CD4-positive, alpha-beta T cell treated with Interleukin-6 at 100 ng/mL for 8 hours (primary cell): ENCODE data around the gene FUNDC2.
A peak's percentile ranks its signal among the peaks of the same experiment; 100 is the strongest.

ENCODE experiments used
- DNase-seq: peaks from one replicate; pipeline ENCODE4 v3.0.0-alpha.2; 2020; ENCODE audit warnings: mixed read lengths, low spot score

FUNDC2 gene

DNA sequence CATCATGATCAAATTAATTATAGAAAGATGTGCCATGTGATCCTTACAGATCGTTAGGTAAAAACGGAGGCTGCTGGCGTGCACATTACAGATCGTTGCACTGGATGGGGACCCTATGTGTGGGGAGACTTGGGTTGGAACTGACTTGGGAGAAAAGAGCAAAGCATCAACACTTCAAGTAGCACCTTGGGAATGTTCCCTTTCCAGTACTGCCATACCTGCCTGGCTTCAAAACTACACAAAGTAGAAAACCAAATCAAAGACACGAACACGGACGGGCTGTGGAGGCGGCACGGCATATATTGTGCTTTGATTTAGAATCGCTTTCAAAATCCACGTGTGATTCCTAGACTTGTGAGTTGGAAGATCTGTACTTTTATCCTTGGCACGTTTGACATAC, 43.4 kb downstream of the FUNDC2 start:
- DNase-seq, result no peak

DNA sequence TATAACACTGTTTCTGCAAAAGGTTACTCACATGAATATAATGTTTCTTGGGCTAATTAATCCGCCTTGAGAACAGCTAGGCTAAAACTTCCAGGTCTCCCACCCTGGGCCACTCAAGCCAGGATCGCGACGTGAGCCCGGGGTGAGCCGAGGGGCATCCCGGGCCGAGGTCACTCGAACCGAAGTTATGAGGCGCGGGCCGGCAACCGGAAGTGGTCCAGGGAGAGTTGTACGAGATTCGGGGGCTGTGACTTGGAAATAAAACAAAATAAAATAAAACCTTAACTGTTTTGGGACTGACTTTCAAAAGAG, 44.0 kb downstream of the FUNDC2 start:
- no peak for DNase-seq

DNA sequence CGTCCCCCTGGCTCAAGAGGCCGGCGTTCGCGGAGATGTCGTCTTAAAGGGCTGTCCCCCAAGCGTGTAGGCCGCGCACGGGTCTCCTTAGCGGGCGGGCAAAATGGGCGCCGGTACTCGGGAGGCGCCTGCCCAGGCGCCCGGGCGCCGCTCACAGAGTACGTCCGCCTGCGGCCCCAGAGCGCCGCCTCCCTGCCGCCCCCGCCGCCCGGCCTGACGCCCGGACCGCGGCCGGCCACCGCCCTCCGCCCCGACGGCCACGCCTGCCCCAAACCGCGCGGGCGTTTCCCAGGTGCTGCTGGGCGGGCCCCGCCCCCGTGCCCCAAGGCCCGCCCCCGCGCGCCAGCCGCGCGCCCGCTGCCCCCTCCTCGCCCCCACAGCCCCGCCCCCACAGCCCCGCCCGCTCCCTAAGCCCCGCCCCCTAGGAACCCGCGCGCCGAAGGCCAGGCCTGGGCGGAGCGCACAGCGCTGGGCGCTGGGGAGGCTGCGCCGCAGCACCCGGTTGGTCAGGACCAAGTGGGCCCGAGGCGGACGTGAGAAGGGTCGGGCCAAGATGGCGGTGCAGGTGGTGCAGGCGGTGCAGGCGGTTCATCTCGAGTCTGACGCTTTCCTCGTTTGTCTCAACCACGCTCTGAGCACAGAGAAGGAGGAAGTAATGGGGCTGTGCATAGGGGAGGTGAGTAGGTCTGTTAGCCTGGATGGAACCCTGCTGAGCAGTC, 44.5 kb downstream of the FUNDC2 start, which contains the start of the genes BRCC3, CMC4 and MTCP1:
TSS of gene BRCC3 (plus strand) at position 534 of the 719 bp plus-strand sequence. CDS start at position 554, 20 bp downstream.
TSS of gene CMC4 (minus strand) at position 162 of the 719 bp plus-strand sequence. CDS start 7,113 bp downstream, outside the sequence.
TSS of gene MTCP1 (minus strand) at position 162 of the 719 bp plus-strand sequence. CDS start 5,126 bp downstream, outside the sequence.
- peak; percentile 77 for DNase-seq

DNA sequence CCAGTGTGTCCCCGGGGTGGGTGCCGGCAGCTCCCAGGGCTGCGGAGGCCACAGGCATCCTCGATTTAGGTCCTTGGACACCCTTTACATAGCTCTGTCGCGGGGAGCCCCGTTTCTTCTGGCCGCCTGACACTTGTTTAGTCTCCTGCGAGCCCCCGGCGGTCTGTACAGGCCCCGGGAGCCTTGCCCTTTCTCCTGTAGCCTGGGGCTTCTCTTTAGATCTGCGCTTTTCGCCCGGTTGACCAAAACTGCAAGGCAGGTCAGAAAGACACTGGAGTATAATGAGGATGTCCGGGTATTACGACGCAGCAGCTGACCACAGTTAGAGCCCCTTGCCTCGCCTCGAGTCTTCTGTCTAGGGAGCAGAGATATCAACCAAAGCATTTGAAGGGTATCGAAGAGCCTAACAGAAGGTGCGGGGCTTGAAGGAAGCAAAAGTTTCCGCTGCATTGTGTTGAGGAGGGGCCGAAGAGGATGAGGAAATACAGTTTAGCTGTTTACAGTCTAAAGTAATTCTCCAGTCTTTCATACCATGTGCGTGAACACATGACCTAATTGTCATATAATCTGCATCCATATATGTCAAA, 45.1 kb downstream of the FUNDC2 start:
- DNase-seq, result no peak

DNA sequence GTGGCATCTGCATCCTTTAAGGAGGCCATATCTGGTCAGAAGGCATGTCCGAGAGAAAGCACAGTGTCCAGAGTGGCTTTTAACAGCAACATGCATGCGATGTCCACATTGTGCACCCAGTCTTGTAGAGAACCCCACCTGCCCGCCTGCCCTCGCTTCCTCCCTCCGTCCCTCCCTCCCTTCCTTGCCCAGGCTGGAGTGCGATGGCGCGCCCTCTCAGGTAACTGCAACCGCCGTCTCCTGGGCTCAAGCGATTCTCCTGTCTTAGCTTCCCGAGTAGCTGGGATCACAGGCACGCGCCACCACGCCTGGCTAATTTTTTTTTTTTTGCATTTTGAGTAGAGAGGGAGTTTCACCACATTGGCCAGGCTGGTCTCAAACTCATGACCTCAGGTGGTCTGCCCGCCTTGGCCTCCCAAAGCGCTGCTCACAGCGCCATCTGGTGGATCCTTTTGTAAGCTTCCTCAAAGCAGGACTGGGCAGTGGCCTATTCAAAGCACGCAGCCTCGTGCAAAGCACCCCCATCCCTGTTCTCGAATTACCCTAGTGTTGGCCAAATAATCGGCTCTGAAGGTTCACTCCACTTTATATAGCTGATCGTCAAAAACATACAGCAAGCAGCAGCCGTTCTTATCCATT, 59.7 kb downstream of the FUNDC2 start:
- peak; percentile 29 for DNase-seq

DNA sequence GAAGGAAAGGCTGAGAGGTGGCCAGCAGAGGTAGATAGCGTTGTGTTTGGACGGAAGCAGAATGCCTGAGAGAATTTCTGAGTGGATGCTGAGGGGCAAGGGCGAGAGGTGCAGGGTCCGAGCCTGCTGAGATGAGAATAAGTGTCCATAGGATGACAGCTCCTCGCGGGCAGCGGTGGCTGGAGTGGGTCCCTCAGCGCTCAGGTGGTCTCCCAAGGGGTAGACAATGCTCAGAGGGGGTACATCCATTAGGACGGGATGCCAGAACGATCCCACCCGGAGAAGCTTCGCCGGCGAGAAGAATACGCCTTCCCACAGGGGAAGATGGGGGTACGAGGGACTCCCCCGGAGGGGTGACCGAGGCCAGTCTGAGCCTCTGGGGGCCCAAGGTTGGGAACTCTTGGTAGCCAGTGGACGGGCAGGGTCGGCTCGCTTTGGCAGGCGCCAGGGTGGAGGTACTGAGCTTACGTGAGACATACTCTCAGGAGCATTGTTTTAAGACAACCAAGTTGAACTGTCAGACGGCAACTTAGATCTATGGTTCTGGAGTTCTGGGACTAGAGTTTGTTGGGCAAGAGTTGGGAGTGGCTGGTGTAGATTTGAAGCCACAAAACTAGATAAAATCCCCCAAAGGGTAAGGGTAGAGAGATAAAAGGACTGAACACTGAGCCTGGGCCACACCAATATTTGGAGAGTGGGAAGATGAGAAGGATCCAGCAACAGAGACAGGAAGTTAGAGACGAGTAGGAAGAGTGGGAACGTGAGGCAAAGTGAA, 60.5 kb downstream of the FUNDC2 start:
- DNase-seq, result no peak

DNA sequence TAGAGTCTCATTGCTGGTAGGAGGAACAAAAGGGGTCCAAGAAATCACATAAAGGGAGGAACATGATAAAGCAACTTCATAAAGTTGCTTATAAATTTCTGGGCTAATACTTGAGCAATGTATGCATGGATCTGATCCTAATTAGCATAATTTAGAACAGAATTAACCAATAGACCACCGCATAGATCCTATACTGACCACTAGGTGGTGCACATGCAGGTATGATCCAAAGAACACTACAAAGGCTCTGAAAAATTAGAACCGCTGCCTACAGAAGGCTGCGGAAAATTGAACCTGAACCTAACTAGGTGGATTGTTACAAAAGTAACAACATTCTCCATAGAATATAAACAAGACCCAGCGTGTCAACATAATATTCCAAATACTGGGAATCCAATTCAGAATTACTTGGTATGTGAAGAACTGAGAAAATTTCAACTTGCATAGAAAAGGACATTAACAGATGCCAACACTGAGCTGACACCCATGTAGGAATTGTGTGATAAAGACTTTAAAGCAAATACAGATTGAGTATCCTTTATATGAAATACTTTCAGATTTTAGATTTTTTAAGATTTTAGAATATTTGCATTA, 67.9 kb downstream of the FUNDC2 start:
- peak; percentile 44 for DNase-seq

DNA sequence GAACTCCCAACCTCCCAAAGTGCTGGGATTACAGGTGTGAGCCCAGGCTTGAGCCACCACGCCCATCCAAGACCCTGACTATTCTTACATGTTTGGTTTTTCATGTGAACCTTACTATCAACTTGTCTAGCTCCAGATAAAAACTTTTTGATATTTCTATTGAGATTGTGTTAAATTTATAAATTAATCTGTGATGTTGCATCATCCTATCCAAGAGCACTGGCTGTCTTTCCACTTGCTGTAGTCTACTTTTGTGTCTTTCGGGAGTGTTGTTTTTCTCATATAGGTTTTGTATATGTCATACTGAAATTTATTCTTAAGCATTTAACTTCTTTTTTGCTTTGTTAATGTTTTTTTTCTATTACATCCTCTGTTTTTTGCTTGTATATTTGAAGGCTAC, 79.3 kb downstream of the FUNDC2 start:
- DNase-seq, result no peak

DNA sequence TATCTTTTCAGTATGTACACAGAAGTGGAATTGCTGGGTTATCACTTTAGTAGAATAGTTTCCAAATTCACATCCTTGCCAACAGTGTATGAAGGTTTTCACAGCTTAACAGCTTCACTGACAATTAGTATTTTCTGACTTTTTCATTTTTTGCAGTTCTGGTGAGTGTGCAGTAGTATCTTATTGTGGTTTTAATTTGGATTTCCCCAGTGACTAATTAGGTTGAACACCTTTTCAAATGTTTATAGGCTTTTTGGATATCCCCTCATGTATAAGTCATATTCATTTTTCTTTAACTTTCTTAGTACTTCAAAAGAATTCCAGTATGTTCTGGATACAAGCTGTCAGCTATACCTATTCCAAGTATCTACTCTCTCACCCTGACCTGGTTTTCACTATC, 81.8 kb downstream of the FUNDC2 start:
- no peak for DNase-seq
